Measurements from ENCODE around the gene PIGH.
A peak's percentile ranks its signal among the peaks of the same experiment; 100 is the strongest.
"Not testable (repeated sequence)": the region's sequence is repeated elsewhere in the genome, so short reads cannot be mapped to it uniquely, and the experiment has no call there.

Gene PIGH

GRCh38 chr14:67607646-67608045, 7.6 kb upstream of the PIGH start:
- DNase-seq: no peak

- no peak for DNase-seq
Observed at GRCh38 chr14:67602995-67603545, 3.0 kb upstream of the PIGH start.

GRCh38 chr14:67602076-67602475, 2.0 kb upstream of the PIGH start:
- no peak for DNase-seq

- DNase-seq: not testable (repeated sequence)
Observed at GRCh38 chr14:67600562-67600974, 500 bp upstream of the PIGH start.

GRCh38 chr14:67595392-67595791, 4.7 kb downstream of the PIGH start:
- no peak for DNase-seq

GRCh38 chr14:67593650-67594049, 6.4 kb downstream of the PIGH start:
- not testable (repeated sequence) for DNase-seq

GRCh38 chr14:67589204-67589770, 10.8 kb downstream of the PIGH start:
- DNase-seq: no peak

GRCh38 chr14:67586369-67586768, 13.7 kb downstream of the PIGH start:
- DNase-seq: no peak

- no peak for DNase-seq
Observed at GRCh38 chr14:67584978-67585377, 15.1 kb downstream of the PIGH start.

GRCh38 chr14:67583711-67584644, 16.1 kb downstream of the PIGH start:
- peak; percentile 26 for DNase-seq

- no peak for DNase-seq
Observed at GRCh38 chr14:67582061-67582460, 18.0 kb downstream of the PIGH start.

- no peak for DNase-seq
Observed at GRCh38 chr14:67581643-67582042, 18.4 kb downstream of the PIGH start.

- DNase-seq: no peak
Observed at GRCh38 chr14:67580336-67581171, 19.5 kb downstream of the PIGH start.

- DNase-seq: no peak
Observed at GRCh38 chr14:67579636-67580035, 20.4 kb downstream of the PIGH start.

- DNase-seq: no peak
Observed at GRCh38 chr14:67579040-67579439, 21.0 kb downstream of the PIGH start.

- DNase-seq: no peak
Observed at GRCh38 chr14:67577909-67578749, 21.9 kb downstream of the PIGH start.

- no peak for DNase-seq
Observed at GRCh38 chr14:67577181-67577808, 22.8 kb downstream of the PIGH start.

GRCh38 chr14:67576216-67576955, 23.7 kb downstream of the PIGH start:
- no peak for DNase-seq

- DNase-seq: no peak
Observed at GRCh38 chr14:67575684-67576083, 24.4 kb downstream of the PIGH start.

- no peak for DNase-seq
Observed at GRCh38 chr14:67574806-67575205, 25.3 kb downstream of the PIGH start.

GRCh38 chr14:67574156-67574555, 25.9 kb downstream of the PIGH start:
- no peak for DNase-seq
